OCI-LY7 (cell line): ENCODE data around the gene ARHGAP24. TPM values are rescaled to one million over a fixed set of nuclear protein-coding genes. Genes with fewer than 3 reads are reported as not detected.
"Not testable (repeated sequence)": the region's sequence is repeated elsewhere in the genome, so short reads cannot be mapped to it uniquely, and the experiment has no call there.

Source experiments
- BruUV-seq: library from RNA; stranded (reverse); fragments of 400-500 nt; replicated peaks from 2 replicates; lab custom pipeline; 2021; lab: Mats Ljungman, UMichigan
- CTCF ChIA-PET: fragments of 300-600 bp; sonication (Branson Sonifier 250); formaldehyde crosslinking; loops from one replicate; lab custom pipeline; 2022; ENCODE audit warnings: antibody characterized with exemption; ENCODE audit not compliant: unreplicated experiment; lab: Charles Lee
- POLR2A ChIA-PET: fragments of 300-600 bp; sonication (Branson Sonifier 250); formaldehyde crosslinking; loops from one replicate; lab custom pipeline; 2022; ENCODE audit warnings: antibody characterized with exemption; lab: Charles Lee
- DNase-seq: peaks from one replicate; pipeline ENCODE4 v3.0.0-alpha.2; 2015; ENCODE audit warnings: low spot score
- H2AFZ ChIP-seq: fragments of 200-600 bp; sonication (generic), shearing (Covaris generic); 2 replicates; pipeline ENCODE4 v1.6.1; 2014; ENCODE audit warnings: mild to moderate bottlenecking, antibody characterized with exemption, low read length, moderate library complexity
- H3K27ac ChIP-seq: fragments of 200-600 bp; sonication (generic); 2 replicates; pipeline ENCODE4 v1.5.1; 2014; ENCODE audit warnings: mixed run types, low read depth, mild to moderate bottlenecking, moderate library complexity, low read length, inconsistent platforms; ENCODE audit not compliant: poor library complexity, severe bottlenecking
- H3K36me3 ChIP-seq: fragments of 200-600 bp; sonication (generic); 2 replicates; pipeline ENCODE4 v1.6.1; 2014; ENCODE audit warnings: mild to moderate bottlenecking, antibody characterized with exemption, low read length, moderate library complexity, mixed read lengths; ENCODE audit not compliant: insufficient read depth
- H3K4me1 ChIP-seq: fragments of 200-600 bp; sonication (generic); 2 replicates; pipeline ENCODE4 v1.5.1; 2014; ENCODE audit warnings: mild to moderate bottlenecking, low read length; ENCODE audit not compliant: insufficient read depth, poor library complexity, severe bottlenecking
- H3K4me2 ChIP-seq: fragments of 200-600 bp; sonication (generic); 2 replicates; pipeline ENCODE4 v1.6.1; 2014; ENCODE audit warnings: mild to moderate bottlenecking, low read length
- H3K4me3 ChIP-seq: fragments of 200-600 bp; sonication (generic); 2 replicates; pipeline ENCODE4 v1.5.1; 2014; ENCODE audit warnings: mild to moderate bottlenecking, low read depth, low read length; ENCODE audit not compliant: poor library complexity, severe bottlenecking
- H3K79me2 ChIP-seq: fragments of 200-600 bp; sonication (generic); 2 replicates; pipeline ENCODE4 v1.6.1; 2016; ENCODE audit warnings: low read depth, mild to moderate bottlenecking, low read length, moderate library complexity, mixed read lengths; ENCODE audit not compliant: insufficient read depth
- H3K9me2 ChIP-seq: fragments of 200-600 bp; sonication (generic); 2 replicates; pipeline ENCODE4 v1.6.1; 2016; ENCODE audit warnings: mild to moderate bottlenecking, low read length, mixed read lengths; ENCODE audit not compliant: insufficient read depth
- H3K9me3 ChIP-seq: fragments of 200-600 bp; sonication (generic); 2 replicates; pipeline ENCODE4 v1.6.1; 2014; ENCODE audit warnings: mild to moderate bottlenecking, mixed run types, low read length, mixed read lengths
- H4K20me1 ChIP-seq: fragments of 200-600 bp; sonication (generic); 2 replicates; pipeline ENCODE4 v1.6.1; 2014; ENCODE audit warnings: mild to moderate bottlenecking, antibody characterized with exemption, low read length, moderate library complexity, mixed read lengths; ENCODE audit not compliant: insufficient read depth
- CTCF ChIP-seq: fragments of 200-600 bp; sonication (generic); conservative IDR thresholded peaks from 2 replicates; pipeline ENCODE4 v1.5.1; 2014; ENCODE audit warnings: mild to moderate bottlenecking, antibody characterized with exemption, low read length, moderate library complexity, mixed read lengths
- EZH2phosphoT487 ChIP-seq: fragments of 200-600 bp; sonication (generic); IDR thresholded peaks from 2 replicates; pipeline ENCODE4 v1.6.1; 2018; ENCODE audit warnings: low read depth, borderline replicate concordance, mild to moderate bottlenecking, mixed run types, antibody characterized with exemption, low read length, moderate library complexity, mixed read lengths
- intact Hi-C: fragments of 100-400 bp; cut with micrococcal nuclease; formaldehyde crosslinking; loops from one replicate; pipeline ENCODE4 v1.10.0; 2022; ENCODE audit not compliant: unreplicated experiment
- total RNA-seq, 2 experiments: library from RNA; depleted of rRNA in 1 of 2; stranded (reverse); fragments of >200 nt in 1 of 2; shearing (Covaris generic) in 1 of 2; gene quantifications; 2 replicates each; pipeline ENCODE4 v1.2.3, GENCODE V29; 2014 to 2022

ARHGAP24 gene
- total RNA-seq, 2 experiments from 2014 or later = 0.88 to 4.4 TPM

- peak; percentile 56 for DNase-seq
- BruUV-seq = no TSS peak
- ChIA-PET POLR2A (interaction anchor here (0.6 to 2.7 kb wide), 19 partner anchors 8 to 238 kb away, joined by 3 to 12 read pairs (median 4); no protein-coding TSS in a partner anchor), CTCF (interaction anchor here (1.4 to 1.8 kb wide), 2 partner anchors 13 to 82 kb away, joined by 4 read pairs; no protein-coding TSS in a partner anchor)
- Histone ChIP-seq H3K27ac (peak overlapping the region; percentile 94), H3K9me3 (no peaks in the 10 kb centered on the region), H3K9me2 (no peaks in the 10 kb centered on the region), H2AFZ (peak overlapping the region; percentile 93), H3K4me3 (peak overlapping the region; percentile 53), H3K4me2 (peak overlapping the region; percentile 77), H4K20me1 (no peaks in the 10 kb centered on the region), H3K4me1 (peaks cover 42% of the 10 kb centered on the region), H3K36me3 (no peaks in the 10 kb centered on the region), H3K79me2 (no peaks in the 10 kb centered on the region)
- intact Hi-C loops = loop anchor here (1.0 to 5.0 kb wide), 5 partner anchors 43 to 512 kb away; partner anchors contain the start of gene ARHGAP24
- no peak for TF ChIP-seq CTCF
- no peak for TF ChIP-seq EZH2phosphoT487
Observed at GRCh38 chr4:85659610-85660218, 184.8 kb downstream of the ARHGAP24 start.

GRCh38 chr4:85666625-85667024, 191.7 kb downstream of the ARHGAP24 start:
- H3K9me2 ChIP-seq, POLR2A ChIA-PET, H3K79me2 ChIP-seq, H2AFZ ChIP-seq, intact Hi-C loops, H3K36me3 ChIP-seq, H3K4me3 ChIP-seq, CTCF ChIA-PET, H3K4me2 ChIP-seq, H3K27ac ChIP-seq, H4K20me1 ChIP-seq, DNase-seq, BruUV-seq: not testable (repeated sequence)
- Histone ChIP-seq H3K9me3 (peaks cover 11% of the 10 kb centered on the region), H3K4me1 (peaks cover 14% of the 10 kb centered on the region)

GRCh38 chr4:85669204-85669603, 194.3 kb downstream of the ARHGAP24 start:
- ChIA-PET POLR2A (interaction anchor here (0.9 to 3.6 kb wide), 8 partner anchors 8 to 47 kb away, joined by 3 to 27 read pairs (median 6); no protein-coding TSS in a partner anchor), CTCF (no interaction called here)
- peaks cover 11% of the 10 kb centered on the region for H3K9me3 ChIP-seq
- H3K79me2 ChIP-seq = no peaks in the 10 kb centered on the region
- no peak overlapping the region for H3K4me3 ChIP-seq
- TF ChIP-seq CTCF (no peak), EZH2phosphoT487 (no peak)
- H4K20me1 ChIP-seq = no peaks in the 10 kb centered on the region
- H3K4me2 ChIP-seq = no peak overlapping the region
- H3K4me1 ChIP-seq = peaks cover 32% of the 10 kb centered on the region
- no peaks in the 10 kb centered on the region for H3K36me3 ChIP-seq
- intact Hi-C loops = no loop called here
- H2AFZ ChIP-seq = no peak overlapping the region
- no peak for DNase-seq
- no TSS peak for BruUV-seq
- no peaks in the 10 kb centered on the region for H3K9me2 ChIP-seq
- no peak overlapping the region for H3K27ac ChIP-seq
